H1 (cell line): ENCODE results near the gene LRP5. TPM values are rescaled to one million over a fixed set of nuclear protein-coding genes. Genes with fewer than 3 reads are reported as not detected.

Experiments used
- RNF2 ChIP-seq: fragments of 200-900, 300-1000 bp; sonication (generic); IDR thresholded peaks from 2 replicates; pipeline ENCODE4 v1.7.1; 2016; ENCODE audit warnings: borderline replicate concordance, low read depth, mild to moderate bottlenecking, antibody characterized with exemption, low read length; ENCODE audit not compliant: poor library complexity, severe bottlenecking; ENCODE audit errors: missing control alignments
- polyA plus RNA-seq, 7 experiments: library from polyadenylated mRNA; depleted of rRNA in 3 of 7; stranded (reverse) in 5 of 7; unstranded in 2 of 7; fragments of >200 nt in 5 of 7; fragments of 200-250 nt in 2 of 7; gene quantifications; 1 replicate in 5 of 7; 2 replicates in 1 of 7; 4 replicates in 1 of 7; pipeline versions ENCODE4 v1.2.1 to v1.2.3, GENCODE V29; 2011 to 2013; ENCODE audit warnings: missing spikeins in 2 of 7, mixed read lengths in 2 of 7
- total RNA-seq: library from RNA; stranded (reverse); fragmentation: NEBNext Ultra II Directional; extraction: Animal tissue kit (Norgen Biotek cat#: 25700); gene quantifications from 2 replicates; pipeline ENCODE4 v1.2.1, GENCODE V29; 2021
- TF ChIP-seq, protein P1 (sequence below): fragments of 300-600 bp; sonication (generic); IDR thresholded peaks from 2 replicates; pipeline ENCODE4 v1.7.1; 2012; ENCODE audit warnings: low read length, moderate library complexity, mild to moderate bottlenecking, inconsistent platforms; ENCODE audit not compliant: insufficient replicate concordance

LRP5 gene
- total and polyA plus RNA-seq, 2 of the 8 experiments (the other 6 are each of a cell fraction or from before 2014, with no cell fraction given): 19.0 to 38.9 TPM

DNA sequence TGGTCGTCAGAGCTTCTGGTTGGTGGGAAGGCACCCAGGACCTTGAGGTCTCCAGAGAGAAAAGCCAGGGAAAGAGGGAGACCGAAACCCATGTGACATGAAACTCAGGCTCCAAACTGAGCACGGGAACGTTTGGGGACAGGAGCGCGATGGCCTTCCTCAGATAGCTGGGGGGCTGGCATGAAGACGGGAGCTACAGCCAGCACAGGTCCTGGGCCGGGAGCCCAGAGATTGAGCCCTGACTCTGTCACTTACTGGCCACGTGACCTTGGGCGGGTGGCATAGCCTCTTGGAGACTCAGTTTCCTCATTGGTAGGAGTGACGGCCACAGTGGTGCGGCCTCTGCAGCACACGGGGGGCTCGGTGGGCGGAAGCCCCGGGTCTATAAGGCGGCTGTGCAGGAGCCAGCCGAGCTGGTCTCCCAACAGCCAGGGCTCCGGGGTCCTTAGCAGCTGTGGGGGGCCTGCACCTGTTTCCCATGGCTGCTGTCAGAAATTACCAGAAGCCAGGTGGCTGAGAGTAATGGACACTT lies 111.8 kb downstream of the LRP5 start (continued):
- TF ChIP-seq, protein P1, sequence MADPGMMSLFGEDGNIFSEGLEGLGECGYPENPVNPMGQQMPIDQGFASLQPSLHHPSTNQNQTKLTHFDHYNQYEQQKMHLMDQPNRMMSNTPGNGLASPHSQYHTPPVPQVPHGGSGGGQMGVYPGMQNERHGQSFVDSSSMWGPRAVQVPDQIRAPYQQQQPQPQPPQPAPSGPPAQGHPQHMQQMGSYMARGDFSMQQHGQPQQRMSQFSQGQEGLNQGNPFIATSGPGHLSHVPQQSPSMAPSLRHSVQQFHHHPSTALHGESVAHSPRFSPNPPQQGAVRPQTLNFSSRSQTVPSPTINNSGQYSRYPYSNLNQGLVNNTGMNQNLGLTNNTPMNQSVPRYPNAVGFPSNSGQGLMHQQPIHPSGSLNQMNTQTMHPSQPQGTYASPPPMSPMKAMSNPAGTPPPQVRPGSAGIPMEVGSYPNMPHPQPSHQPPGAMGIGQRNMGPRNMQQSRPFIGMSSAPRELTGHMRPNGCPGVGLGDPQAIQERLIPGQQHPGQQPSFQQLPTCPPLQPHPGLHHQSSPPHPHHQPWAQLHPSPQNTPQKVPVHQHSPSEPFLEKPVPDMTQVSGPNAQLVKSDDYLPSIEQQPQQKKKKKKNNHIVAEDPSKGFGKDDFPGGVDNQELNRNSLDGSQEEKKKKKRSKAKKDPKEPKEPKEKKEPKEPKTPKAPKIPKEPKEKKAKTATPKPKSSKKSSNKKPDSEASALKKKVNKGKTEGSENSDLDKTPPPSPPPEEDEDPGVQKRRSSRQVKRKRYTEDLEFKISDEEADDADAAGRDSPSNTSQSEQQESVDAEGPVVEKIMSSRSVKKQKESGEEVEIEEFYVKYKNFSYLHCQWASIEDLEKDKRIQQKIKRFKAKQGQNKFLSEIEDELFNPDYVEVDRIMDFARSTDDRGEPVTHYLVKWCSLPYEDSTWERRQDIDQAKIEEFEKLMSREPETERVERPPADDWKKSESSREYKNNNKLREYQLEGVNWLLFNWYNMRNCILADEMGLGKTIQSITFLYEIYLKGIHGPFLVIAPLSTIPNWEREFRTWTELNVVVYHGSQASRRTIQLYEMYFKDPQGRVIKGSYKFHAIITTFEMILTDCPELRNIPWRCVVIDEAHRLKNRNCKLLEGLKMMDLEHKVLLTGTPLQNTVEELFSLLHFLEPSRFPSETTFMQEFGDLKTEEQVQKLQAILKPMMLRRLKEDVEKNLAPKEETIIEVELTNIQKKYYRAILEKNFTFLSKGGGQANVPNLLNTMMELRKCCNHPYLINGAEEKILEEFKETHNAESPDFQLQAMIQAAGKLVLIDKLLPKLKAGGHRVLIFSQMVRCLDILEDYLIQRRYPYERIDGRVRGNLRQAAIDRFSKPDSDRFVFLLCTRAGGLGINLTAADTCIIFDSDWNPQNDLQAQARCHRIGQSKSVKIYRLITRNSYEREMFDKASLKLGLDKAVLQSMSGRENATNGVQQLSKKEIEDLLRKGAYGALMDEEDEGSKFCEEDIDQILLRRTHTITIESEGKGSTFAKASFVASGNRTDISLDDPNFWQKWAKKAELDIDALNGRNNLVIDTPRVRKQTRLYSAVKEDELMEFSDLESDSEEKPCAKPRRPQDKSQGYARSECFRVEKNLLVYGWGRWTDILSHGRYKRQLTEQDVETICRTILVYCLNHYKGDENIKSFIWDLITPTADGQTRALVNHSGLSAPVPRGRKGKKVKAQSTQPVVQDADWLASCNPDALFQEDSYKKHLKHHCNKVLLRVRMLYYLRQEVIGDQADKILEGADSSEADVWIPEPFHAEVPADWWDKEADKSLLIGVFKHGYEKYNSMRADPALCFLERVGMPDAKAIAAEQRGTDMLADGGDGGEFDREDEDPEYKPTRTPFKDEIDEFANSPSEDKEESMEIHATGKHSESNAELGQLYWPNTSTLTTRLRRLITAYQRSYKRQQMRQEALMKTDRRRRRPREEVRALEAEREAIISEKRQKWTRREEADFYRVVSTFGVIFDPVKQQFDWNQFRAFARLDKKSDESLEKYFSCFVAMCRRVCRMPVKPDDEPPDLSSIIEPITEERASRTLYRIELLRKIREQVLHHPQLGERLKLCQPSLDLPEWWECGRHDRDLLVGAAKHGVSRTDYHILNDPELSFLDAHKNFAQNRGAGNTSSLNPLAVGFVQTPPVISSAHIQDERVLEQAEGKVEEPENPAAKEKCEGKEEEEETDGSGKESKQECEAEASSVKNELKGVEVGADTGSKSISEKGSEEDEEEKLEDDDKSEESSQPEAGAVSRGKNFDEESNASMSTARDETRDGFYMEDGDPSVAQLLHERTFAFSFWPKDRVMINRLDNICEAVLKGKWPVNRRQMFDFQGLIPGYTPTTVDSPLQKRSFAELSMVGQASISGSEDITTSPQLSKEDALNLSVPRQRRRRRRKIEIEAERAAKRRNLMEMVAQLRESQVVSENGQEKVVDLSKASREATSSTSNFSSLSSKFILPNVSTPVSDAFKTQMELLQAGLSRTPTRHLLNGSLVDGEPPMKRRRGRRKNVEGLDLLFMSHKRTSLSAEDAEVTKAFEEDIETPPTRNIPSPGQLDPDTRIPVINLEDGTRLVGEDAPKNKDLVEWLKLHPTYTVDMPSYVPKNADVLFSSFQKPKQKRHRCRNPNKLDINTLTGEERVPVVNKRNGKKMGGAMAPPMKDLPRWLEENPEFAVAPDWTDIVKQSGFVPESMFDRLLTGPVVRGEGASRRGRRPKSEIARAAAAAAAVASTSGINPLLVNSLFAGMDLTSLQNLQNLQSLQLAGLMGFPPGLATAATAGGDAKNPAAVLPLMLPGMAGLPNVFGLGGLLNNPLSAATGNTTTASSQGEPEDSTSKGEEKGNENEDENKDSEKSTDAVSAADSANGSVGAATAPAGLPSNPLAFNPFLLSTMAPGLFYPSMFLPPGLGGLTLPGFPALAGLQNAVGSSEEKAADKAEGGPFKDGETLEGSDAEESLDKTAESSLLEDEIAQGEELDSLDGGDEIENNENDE: no peak
- no peak for TF ChIP-seq RNF2
- TF ChIP-seq, all 59 proteins: peak for 0
